AG04449 (cell line): ENCODE results near the gene VPS8.

Source experiments
- CTCF ChIA-PET: fragments of 350-600 bp; formaldehyde crosslinking; extraction: SDS; loops from one replicate; lab custom pipeline; 2021; ENCODE audit warnings: antibody characterized with exemption; lab: Yijun Ruan, JAX
- POLR2A ChIA-PET: fragments of 400-600, 350-600 bp; formaldehyde crosslinking; extraction: SDS; loops from one replicate; lab custom pipeline; 2020; ENCODE audit warnings: antibody characterized with exemption, inconsistent platforms; lab: Yijun Ruan, JAX
- DNase-seq: peaks from one replicate; pipeline ENCODE4 v3.0.0-alpha.2; 2010; ENCODE audit warnings: low read depth, low spot score
- H3K4me3 ChIP-seq: 2 replicates; pipeline ENCODE4 v1.5.1; 2011; ENCODE audit warnings: low read depth, mild to moderate bottlenecking, control low read depth, low read length
- CTCF ChIP-seq: IDR thresholded peaks from one replicate; pipeline ENCODE4 v1.5.1; 2011; ENCODE audit warnings: mild to moderate bottlenecking, moderate library complexity, low read length, control low read depth, inconsistent platforms; ENCODE audit not compliant: insufficient read depth; ENCODE audit errors: missing control alignments

The VPS8 gene

GRCh38 chr3:184780981-184781515 is 30.9 kb upstream of the VPS8 start:
- POLR2A ChIA-PET: no interaction called here
- CTCF ChIA-PET: interaction anchor here (0.8 to 8.2 kb wide), 6 partner anchors 8 to 409 kb away, joined by 3 to 146 read pairs (median 4); no protein-coding TSS in a partner anchor
- H3K4me3 ChIP-seq: no peak overlapping the region
- DNase-seq: no peak
- no peak for TF ChIP-seq CTCF

DNA sequence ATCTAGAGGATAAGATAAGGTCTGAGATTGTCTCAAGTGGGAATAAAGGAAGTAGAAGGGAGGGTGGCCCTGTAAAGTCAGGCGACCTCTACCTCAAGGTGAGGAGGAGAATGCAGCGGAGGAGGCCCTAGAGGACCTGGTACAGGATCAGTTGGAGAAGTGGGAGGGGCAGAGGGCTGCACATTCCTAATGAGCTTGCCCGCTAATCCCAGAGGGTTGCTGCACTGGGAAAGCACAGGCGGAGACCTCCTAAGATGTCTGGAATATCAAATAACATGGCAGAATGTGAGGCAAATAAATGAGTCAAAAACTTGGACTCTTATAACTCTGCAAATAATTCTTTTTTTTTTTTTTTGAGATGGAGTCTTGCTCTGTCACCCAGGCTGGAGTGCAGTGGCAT is 30.2 kb upstream of the VPS8 start:
- ChIA-PET POLR2A (interaction anchor here (0.7 to 1.1 kb wide), 2 partner anchors 205 to 221 kb away, joined by 3 to 4 read pairs; no protein-coding TSS in a partner anchor), CTCF (interaction anchor here (0.6 to 8.2 kb wide), 5 partner anchors 9 to 238 kb away, joined by 3 to 146 read pairs (median 3); no protein-coding TSS in a partner anchor)
- no peak for DNase-seq
- no peak for TF ChIP-seq CTCF
- no peak overlapping the region for H3K4me3 ChIP-seq

GRCh38 chr3:184783319-184783718 is 28.6 kb upstream of the VPS8 start:
- TF ChIP-seq CTCF: no peak
- CTCF ChIA-PET: interaction anchor here (8.2 kb wide), 1 partner anchor 20 kb away, joined by 146 read pairs; no protein-coding TSS in a partner anchor
- H3K4me3 ChIP-seq: no peak overlapping the region
- POLR2A ChIA-PET: no interaction called here
- DNase-seq: no peak

DNA sequence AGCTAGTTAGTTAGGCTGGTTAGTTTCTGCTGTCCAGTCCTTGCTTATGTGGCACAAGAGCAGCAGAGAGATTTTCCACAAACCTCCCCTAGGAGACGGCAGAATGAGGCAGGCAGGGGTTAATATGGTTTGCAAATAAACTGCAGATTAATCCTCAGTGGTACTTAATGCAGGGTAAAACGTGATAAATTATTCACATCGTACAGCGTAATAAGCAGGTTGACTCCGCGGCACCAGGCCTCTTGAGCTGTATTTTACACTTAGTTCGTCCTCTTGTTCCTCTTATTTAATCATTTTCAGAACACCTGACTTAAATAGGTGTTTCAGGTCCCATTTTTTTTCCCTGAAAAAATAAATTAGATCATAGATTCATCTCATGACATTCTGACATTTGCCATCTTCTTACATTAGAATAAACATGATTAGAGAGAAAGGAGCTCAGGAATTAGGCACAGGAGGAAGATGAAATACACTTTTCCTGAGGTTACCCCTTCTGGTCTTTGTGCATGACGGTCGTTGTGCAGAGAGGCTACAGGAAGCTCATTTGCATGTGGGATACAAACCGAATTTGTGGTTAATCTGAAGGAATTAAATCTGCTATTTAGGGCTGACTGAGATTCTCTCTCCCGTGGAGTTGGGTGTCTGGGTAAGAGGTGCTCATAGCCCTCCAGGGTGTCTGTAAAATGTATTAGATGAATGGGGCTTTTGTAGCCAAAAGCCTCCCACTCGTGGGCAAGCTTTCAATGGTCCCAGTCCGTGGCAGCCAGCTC is 27.1 kb upstream of the VPS8 start:
- ChIA-PET CTCF (interaction anchor here (0.7 to 12.4 kb wide), 10 partner anchors 17 to 413 kb away, joined by 3 to 192 read pairs (median 4); partner anchors contain the start of gene VPS8), POLR2A (interaction anchor here (0.9 kb wide), 1 partner anchor 13 kb away, joined by 3 read pairs; no protein-coding TSS in a partner anchor)
- DNase-seq: no peak
- no peak overlapping the region for H3K4me3 ChIP-seq
- no peak for TF ChIP-seq CTCF

GRCh38 chr3:184785890-184786279 is 26.1 kb upstream of the VPS8 start:
- no peak for TF ChIP-seq CTCF
- peak overlapping the region; percentile 12 for H3K4me3 ChIP-seq
- DNase-seq: no peak
- CTCF ChIA-PET: interaction anchor here (0.7 to 12.4 kb wide), 12 partner anchors 8 to 59 kb away, joined by 3 to 192 read pairs (median 4); partner anchors contain the start of gene VPS8
- POLR2A ChIA-PET: interaction anchor here (0.9 to 1.5 kb wide), 3 partner anchors 8 to 224 kb away, joined by 3 to 14 read pairs (median 4); partner anchors contain the start of gene EPHB3
